Esophagus muscularis mucosa (tissue), 3 donors: Measurements from ENCODE around the gene CCDC3.

Experiments used
- CTCF ChIP-seq, 3 experiments: fragments of 200-600 bp in 2 of 3; fragments of 450-650 bp in 1 of 3; sonication (generic) in 2 of 3; IDR thresholded peaks; one replicate each; pipeline ENCODE4 v1.5.1; 2017 to 2019; ENCODE audit warnings: antibody characterized with exemption in 3 of 3, mild to moderate bottlenecking in 2 of 3, moderate library complexity in 1 of 3
- POLR2A ChIP-seq: fragments of 450-650 bp; IDR thresholded peaks from one replicate; pipeline ENCODE4 v1.6.1; 2017; ENCODE audit warnings: antibody characterized with exemption, moderate library complexity, mild to moderate bottlenecking, low read depth
- POLR2AphosphoS5 ChIP-seq, 2 donors: sonication (generic); formaldehyde crosslinking; IDR thresholded peaks; one replicate each; pipeline ENCODE4 v1.6.1; 2017; ENCODE audit warnings: antibody characterized with exemption in 2 of 2

- TF ChIP-seq POLR2A (no peak), POLR2AphosphoS5 (IDR thresholded peaks at IDR 0.05) (no peak), CTCF (IDR thresholded peaks at IDR 0.05) (no peak)
These were observed 139.1 kb downstream of the CCDC3 start for GRCh38 chr10:12862459-12862858.
